Endothelial cell of umbilical vein (primary cell): ENCODE results near the gene TREM2. TPM values are rescaled to one million over a fixed set of nuclear protein-coding genes. Genes with fewer than 3 reads are reported as not detected.

Experiments used
- BruUV-seq: library from RNA; stranded (reverse); fragments of 400-500 nt; replicated peaks from 2 replicates; lab custom pipeline; 2021; lab: Mats Ljungman, UMichigan
- CTCF ChIA-PET: fragments of 300-600, 350-600 bp; sonication (Branson Sonifier 250); formaldehyde crosslinking; loops from one replicate; lab custom pipeline; 2021; ENCODE audit warnings: antibody characterized with exemption, inconsistent platforms; lab: Charles Lee
- POLR2A ChIA-PET: fragments of 300-600, 350-600 bp; sonication (Branson Sonifier 250); formaldehyde crosslinking; loops from one replicate; lab custom pipeline; 2021; ENCODE audit warnings: antibody characterized with exemption, inconsistent platforms; lab: Charles Lee
- DNase-seq: peaks from one replicate; pipeline ENCODE4 v3.0.0-alpha.2; 2011; ENCODE audit warnings: low read depth, low spot score
- FAIRE-seq: peaks from 2 replicates; lab custom pipeline; 2011; peaks lifted over from hg19 to GRCh38; lab: Jason Lieb, UNC
- H2AFZ ChIP-seq: 2 replicates; pipeline ENCODE4 v1.6.0; 2012; ENCODE audit warnings: low read depth, low read length, control low read depth, inconsistent platforms
- H3K27ac ChIP-seq: 2 replicates; pipeline ENCODE4 v1.5.1; 2011; ENCODE audit warnings: low read depth, mild to moderate bottlenecking, control low read depth, low read length, moderate library complexity; ENCODE audit not compliant: insufficient read depth
- H3K27me3 ChIP-seq, 2 experiments: 2 replicates each; pipeline versions ENCODE4 v1.6.0 to v1.6.1; 2011; ENCODE audit warnings: low read length in 2 of 2, mixed read lengths in 1 of 2; ENCODE audit not compliant: control insufficient read depth in 2 of 2, insufficient read depth in 2 of 2
- H3K36me3 ChIP-seq, 2 experiments: 2 replicates in 1 of 2; 3 replicates in 1 of 2; pipeline ENCODE4 v1.5.1; 2011; ENCODE audit warnings: low read length in 2 of 2, mild to moderate bottlenecking in 1 of 2, moderate library complexity in 1 of 2; ENCODE audit not compliant: control insufficient read depth in 2 of 2, insufficient read depth in 2 of 2; ENCODE audit errors: extremely low read depth in 1 of 2
- H3K4me1 ChIP-seq: 3 replicates; pipeline ENCODE4 v1.5.1; 2011; ENCODE audit warnings: mild to moderate bottlenecking, low read length; ENCODE audit not compliant: control insufficient read depth, insufficient read depth; ENCODE audit errors: extremely low read depth
- H3K4me2 ChIP-seq: 2 replicates; pipeline ENCODE4 v1.6.1; 2011; ENCODE audit warnings: low read length, control low read depth, mixed read lengths; ENCODE audit not compliant: insufficient read depth
- H3K4me3 ChIP-seq, 3 experiments: fragments of 200-600 bp in 1 of 3; sonication (generic), shearing (Covaris generic) in 1 of 3; replicated peaks in 1 of 3; 2 replicates each; pipeline ENCODE4 v1.5.1; 2011 to 2016; ENCODE audit warnings: control low read depth in 3 of 3, low read length in 3 of 3, mild to moderate bottlenecking in 2 of 3, inconsistent platforms in 1 of 3, low read depth in 1 of 3, moderate library complexity in 1 of 3; ENCODE audit not compliant: insufficient read depth in 1 of 3
- H3K79me2 ChIP-seq: 2 replicates; pipeline ENCODE4 v1.6.0; 2012; ENCODE audit warnings: low read length, inconsistent platforms; ENCODE audit not compliant: control insufficient read depth, insufficient read depth
- H3K9ac ChIP-seq: replicated peaks from 2 replicates; pipeline ENCODE3; 2011; ENCODE audit warnings: low read length, control low read depth; ENCODE audit not compliant: insufficient read depth; ENCODE audit errors: extremely low read depth
- H3K9me1 ChIP-seq: replicated peaks from 3 replicates; pipeline ENCODE4 v1.6.0; 2011; ENCODE audit warnings: mild to moderate bottlenecking, low read length; ENCODE audit not compliant: control insufficient read depth, insufficient read depth; ENCODE audit errors: extremely low read depth
- H3K9me3 ChIP-seq: replicated peaks from 2 replicates; pipeline ENCODE4 v1.5.1; 2012; ENCODE audit warnings: low read length, inconsistent platforms; ENCODE audit not compliant: control insufficient read depth, insufficient read depth
- H4K20me1 ChIP-seq: replicated peaks from 2 replicates; pipeline ENCODE3; 2011; ENCODE audit warnings: mild to moderate bottlenecking, low read length; ENCODE audit not compliant: control insufficient read depth, insufficient read depth; ENCODE audit errors: extremely low read depth
- CTCF ChIP-seq, 2 donors: IDR thresholded peaks; 1 replicate in 1 of 2; 2 replicates in 1 of 2; pipeline ENCODE4 v1.5.1; 2011; ENCODE audit warnings: low read length in 2 of 2, mild to moderate bottlenecking in 2 of 2, moderate library complexity in 2 of 2, control low read depth in 1 of 2, inconsistent platforms in 1 of 2, low read depth in 1 of 2; ENCODE audit not compliant: insufficient read depth in 1 of 2; ENCODE audit errors: extremely low read depth in 1 of 2
- EZH2 ChIP-seq: IDR thresholded peaks from 2 replicates; pipeline ENCODE4 v1.6.1; 2012; ENCODE audit warnings: borderline replicate concordance, low read depth, mild to moderate bottlenecking, moderate library complexity, low read length, inconsistent platforms; ENCODE audit not compliant: severe bottlenecking
- FOS ChIP-seq: IDR thresholded peaks from 2 replicates; pipeline ENCODE4 v1.6.1; 2011; ENCODE audit warnings: mild to moderate bottlenecking, low read length, moderate library complexity, borderline replicate concordance; ENCODE audit not compliant: insufficient read depth
- GATA2 ChIP-seq: IDR thresholded peaks from 2 replicates; pipeline ENCODE4 v1.7.0; 2011; ENCODE audit warnings: low read depth, mild to moderate bottlenecking, moderate library complexity, mixed read lengths, low read length; ENCODE audit not compliant: insufficient read length, insufficient read depth
- JUN ChIP-seq: IDR thresholded peaks from 2 replicates; pipeline ENCODE4 v1.6.1; 2011; ENCODE audit warnings: borderline replicate concordance, low read depth; ENCODE audit not compliant: insufficient read length, insufficient read depth
- MAX ChIP-seq: IDR thresholded peaks from 2 replicates; pipeline ENCODE4 v1.6.1; 2011; ENCODE audit not compliant: insufficient read depth, insufficient read length
- MYC ChIP-seq: IDR thresholded peaks from one replicate; pipeline ENCODE4 v1.6.1; 2011; ENCODE audit warnings: mild to moderate bottlenecking, low read depth, low read length
- POLR2A ChIP-seq: IDR thresholded peaks from 2 replicates; pipeline ENCODE4 v1.6.1; 2012; ENCODE audit warnings: low read depth, mild to moderate bottlenecking, control low read depth, low read length
- POLR2AphosphoS5 ChIP-seq: IDR thresholded peaks from 2 replicates; pipeline ENCODE4 v1.6.1; 2012; ENCODE audit warnings: low read depth, mild to moderate bottlenecking, control low read depth, low read length, moderate library complexity; ENCODE audit not compliant: insufficient read depth
- dilution Hi-C: fragments of 300-500 bp; cut with MboI; formaldehyde crosslinking; loops from one replicate; pipeline ENCODE4 v1.15.0; 2019; ENCODE audit warnings: low sequenced_read_pairs; ENCODE audit not compliant: extremely low pct_ligation_motif_present
- intact Hi-C: fragments of 100-400 bp; cut with micrococcal nuclease; formaldehyde crosslinking; loops from one replicate; pipeline ENCODE4 v1.10.0; 2022
- polyA plus RNA-seq, 4 experiments: library from polyadenylated mRNA; depleted of rRNA in 3 of 4; stranded (reverse) in 3 of 4; unstranded in 1 of 4; fragments of >200 nt; gene quantifications; 2 replicates each; pipeline versions ENCODE4 v1.2.1 to v1.2.3, GENCODE V29; 2011 to 2012; ENCODE audit warnings: missing spikeins in 1 of 4
- total RNA-seq: library from RNA; stranded (reverse); gene quantifications from 2 replicates; pipeline ENCODE4 v1.2.3, GENCODE V29; 2021

TREM2 gene
- total and polyA plus RNA-seq, 2 donors (not counting 3 experiments of a cell fraction or from before 2014, with no cell fraction given) = not detected

GRCh38 chr6:41150671-41151070 lies 12.2 kb downstream of the TREM2 start:
- H3K4me1 ChIP-seq = no peaks in the 10 kb centered on the region
- H3K27me3 ChIP-seq = peaks cover 0 to under 1% of the 10 kb centered on the region in 2 experiments
- no peak overlapping the region for H3K27ac ChIP-seq
- no peaks in the 10 kb centered on the region for H3K36me3 ChIP-seq
- H3K79me2 ChIP-seq = no peaks in the 10 kb centered on the region
- ChIA-PET POLR2A (no interaction called here), CTCF (no interaction called here)
- TF ChIP-seq POLR2AphosphoS5 (no peak), MYC (no peak), JUN (no peak), CTCF (IDR thresholded peaks at IDR 0.05; ENCODE audit: extremely low read depth in 1 of 2, insufficient read depth in 1 of 2, low read depth in 1 of 2, low read length in 2 of 2) (no peak), MAX (no peak), EZH2 (no peak), FOS (no peak), POLR2A (no peak), GATA2 (no peak)
- intact Hi-C loops (no loop called here), dilution Hi-C loops (no loop called here)
- no peak overlapping the region for H2AFZ ChIP-seq
- no peaks in the 10 kb centered on the region for H3K9me1 ChIP-seq
- no TSS peak for BruUV-seq
- DNase-seq = no peak
- H3K4me3 ChIP-seq = no peak overlapping the region
- no peak overlapping the region for H3K9ac ChIP-seq
- H4K20me1 ChIP-seq = no peaks in the 10 kb centered on the region
- no peak for FAIRE-seq
- no peak overlapping the region for H3K4me2 ChIP-seq
- H3K9me3 ChIP-seq = no peaks in the 10 kb centered on the region
